DLD1 (cell line): ENCODE data around the gene GABARAPL1.

Experiments used
- in situ Hi-C: cut with HindIII; loops from 2 replicates; pipeline ENCODE4 v1.10.0; 2017; ENCODE audit warnings: low sequenced_read_pairs

GABARAPL1 gene

DNA sequence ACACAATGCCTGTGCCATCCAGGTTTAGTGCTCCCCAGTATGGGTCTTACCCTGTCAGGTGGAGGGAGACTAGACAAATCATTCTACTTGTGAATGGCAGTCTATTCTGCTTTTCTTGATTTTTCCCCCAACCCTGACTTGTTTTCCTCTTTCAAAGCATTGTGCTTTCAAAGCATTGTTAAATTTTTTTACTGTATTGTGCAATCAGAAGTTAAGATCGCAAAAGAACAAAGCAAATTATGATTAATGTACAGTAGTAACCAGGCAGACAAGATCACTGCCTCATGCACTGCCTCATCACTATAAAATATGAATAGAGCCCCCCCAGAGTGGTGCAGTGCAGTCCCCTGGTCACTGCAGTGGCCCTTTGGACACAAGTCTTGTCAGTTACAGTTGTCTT lies 14.1 kb downstream of the GABARAPL1 start:
- in situ Hi-C loops: no loop called here

DNA sequence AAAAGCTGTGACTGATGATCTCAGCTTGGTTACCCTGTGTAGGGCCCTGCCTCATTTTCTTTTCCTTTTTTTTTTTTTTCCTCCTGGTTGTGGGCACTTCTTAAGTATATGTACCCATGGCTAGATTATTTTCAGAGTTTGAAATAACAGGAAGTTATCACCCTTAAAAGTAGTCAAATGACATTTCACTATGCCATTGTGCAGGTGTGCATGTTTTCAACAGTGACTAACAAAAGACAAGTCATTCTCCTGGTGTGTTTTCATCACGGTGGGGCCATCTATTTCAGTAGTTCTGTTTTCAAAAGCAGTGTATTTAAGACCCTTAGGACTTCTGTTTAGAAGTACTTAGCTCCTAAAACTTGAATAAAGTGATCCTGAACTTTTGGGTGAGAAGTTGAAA lies 15.0 kb downstream of the GABARAPL1 start:
- in situ Hi-C loops: no loop called here

DNA sequence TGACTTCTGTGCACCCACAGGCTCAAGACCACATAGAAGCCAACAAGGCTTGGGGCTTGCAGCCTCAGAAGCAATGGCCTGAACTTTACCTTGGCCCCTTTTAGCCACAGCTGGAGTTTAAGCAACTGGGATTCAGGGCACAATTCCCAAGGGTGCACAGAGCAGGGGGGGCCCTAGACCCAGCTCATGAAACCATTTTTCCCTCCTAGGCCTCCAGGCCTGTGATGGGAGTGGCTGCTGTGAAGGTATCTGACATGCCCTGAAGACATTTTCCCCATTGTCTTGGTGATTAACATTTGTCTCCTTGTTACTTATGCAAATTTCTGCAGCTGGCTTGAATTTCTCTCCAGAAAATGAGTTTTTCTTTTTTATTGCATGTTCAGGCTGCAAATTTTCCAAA lies 21.9 kb downstream of the GABARAPL1 start:
- in situ Hi-C loops: no loop called here

DNA sequence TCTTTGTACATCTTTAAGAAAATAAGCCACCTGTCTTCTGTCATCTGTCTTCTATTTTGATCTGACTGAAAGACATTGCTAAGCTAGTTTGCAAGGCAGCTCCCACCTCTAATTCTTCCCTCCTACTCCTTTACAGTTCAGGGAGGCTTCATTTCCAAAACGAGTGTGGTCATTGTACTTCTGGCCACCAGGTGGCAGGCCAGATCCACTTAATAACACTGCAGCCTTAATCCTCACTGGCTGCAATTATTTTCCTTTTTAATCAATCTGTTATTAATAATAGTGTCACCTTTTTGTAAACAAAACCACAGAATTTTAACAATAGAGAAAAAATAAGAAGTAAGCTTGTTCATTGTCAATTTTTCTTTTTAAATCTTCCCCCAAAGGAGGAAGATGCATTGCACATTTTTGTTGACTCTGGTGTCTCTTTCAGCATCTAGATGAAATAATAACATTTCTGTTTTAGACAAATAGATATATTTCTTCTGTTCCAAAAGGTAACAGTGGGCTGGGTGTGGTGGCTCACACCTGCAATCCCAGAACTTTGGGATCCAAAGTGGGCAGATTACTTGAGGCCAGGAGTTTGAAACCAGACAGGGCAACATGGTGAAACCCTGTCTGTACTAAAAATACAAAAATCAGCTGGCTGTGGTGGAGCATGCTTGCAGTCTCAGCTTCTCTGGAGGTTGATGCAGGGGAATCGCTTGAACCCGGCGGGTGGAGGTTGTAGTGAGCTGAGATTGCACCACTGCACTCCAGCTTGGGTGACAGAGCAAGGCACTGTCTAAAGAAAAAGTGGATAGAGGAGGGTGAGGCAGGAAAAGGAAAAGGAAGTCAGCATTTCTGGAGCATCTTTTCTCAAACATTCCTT lies 23.3 kb downstream of the GABARAPL1 start:
- in situ Hi-C loops: no loop called here

DNA sequence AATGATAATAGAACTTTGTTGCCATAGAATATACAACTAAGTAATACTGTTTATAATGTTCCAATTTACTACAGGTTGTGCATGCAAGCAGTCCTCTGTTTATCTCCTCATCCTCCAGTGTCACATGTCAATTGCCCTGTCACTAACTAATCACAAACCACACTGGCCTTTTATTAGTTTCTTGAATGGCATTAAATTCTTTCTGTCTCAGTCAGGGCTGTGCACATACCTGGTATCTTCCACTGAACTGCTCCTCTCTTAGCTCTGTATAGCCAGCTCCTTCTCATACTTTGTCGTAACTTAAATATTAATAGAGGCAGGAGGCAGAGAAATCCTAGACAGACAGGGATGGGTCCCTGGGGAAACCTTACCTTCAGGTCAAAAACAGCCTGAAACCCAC lies 24.0 kb downstream of the GABARAPL1 start:
- in situ Hi-C loops: no loop called here

DNA sequence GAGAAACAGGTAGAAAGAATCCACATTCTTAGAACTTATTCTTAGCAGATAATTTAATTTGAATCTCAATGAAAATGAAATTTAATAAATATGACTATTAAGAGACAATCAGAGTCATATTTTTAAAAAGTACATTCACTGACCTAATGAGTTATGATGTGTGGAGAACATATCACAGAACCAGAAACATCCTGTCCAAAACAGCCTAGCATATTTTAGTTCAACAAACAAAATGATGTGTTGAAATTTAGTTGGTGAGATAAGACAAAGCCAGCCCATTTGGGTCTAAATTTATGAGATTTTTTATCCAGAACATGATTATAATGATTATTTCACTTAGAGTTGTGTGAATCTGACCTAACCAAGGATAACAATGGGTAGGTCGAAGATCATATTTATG lies 25.8 kb downstream of the GABARAPL1 start:
- in situ Hi-C loops: no loop called here

DNA sequence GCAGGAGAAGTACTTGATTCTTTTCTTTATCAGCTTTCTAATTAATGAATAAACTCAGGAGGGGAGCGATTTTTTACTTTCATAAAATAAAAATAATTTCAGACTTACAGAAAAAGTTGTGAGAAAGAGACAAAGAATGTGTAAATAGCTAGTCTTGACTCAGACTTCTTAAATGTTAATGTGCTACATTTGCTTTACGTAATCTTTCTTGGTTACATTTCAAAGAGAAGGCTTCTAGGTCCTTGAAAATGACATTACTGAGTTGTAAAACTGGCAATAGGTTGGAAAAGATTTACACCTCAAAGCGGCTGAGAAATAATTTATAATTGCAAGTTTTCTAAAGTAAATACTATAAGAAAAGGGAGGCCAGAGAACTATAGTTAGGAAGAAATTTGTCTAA lies 28.6 kb downstream of the GABARAPL1 start:
- in situ Hi-C loops: no loop called here

DNA sequence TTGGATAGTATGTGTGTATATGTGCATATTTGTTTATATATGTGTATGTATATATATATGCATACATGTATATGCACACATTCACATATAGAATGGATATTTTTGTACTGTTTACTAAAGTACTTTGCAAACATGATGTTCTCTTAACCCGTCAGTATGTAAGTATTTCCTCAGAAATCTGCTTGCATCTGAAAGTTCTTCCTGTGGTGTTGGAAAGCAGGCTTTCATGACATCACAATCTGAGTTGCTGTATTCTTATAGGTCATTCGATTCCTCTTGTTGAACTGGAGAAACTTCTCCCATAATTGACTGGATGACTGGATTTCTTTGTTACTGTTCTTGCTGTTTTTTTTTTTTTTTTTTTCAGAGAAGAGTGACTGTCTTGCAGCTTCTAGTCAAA lies 29.1 kb downstream of the GABARAPL1 start:
- in situ Hi-C loops: no loop called here

DNA sequence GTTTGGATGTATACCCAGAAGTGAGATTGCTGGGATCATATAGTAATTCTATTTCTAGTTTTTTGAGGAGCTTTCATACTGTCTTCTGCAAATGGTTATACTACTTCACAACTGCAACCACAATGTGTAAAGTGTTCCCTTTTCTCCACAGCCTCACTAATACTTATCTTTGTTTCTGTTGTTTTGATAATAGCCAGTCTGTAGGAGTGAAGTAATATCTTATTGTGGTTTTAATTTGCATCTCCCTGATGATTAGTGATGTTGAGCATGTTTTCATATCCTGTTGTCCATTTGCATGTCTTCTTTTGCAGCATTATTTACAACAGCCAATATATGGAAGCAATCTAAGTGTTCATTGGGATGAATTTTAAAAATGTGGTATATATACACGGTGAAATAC lies 29.9 kb downstream of the GABARAPL1 start:
- in situ Hi-C loops: no loop called here

DNA sequence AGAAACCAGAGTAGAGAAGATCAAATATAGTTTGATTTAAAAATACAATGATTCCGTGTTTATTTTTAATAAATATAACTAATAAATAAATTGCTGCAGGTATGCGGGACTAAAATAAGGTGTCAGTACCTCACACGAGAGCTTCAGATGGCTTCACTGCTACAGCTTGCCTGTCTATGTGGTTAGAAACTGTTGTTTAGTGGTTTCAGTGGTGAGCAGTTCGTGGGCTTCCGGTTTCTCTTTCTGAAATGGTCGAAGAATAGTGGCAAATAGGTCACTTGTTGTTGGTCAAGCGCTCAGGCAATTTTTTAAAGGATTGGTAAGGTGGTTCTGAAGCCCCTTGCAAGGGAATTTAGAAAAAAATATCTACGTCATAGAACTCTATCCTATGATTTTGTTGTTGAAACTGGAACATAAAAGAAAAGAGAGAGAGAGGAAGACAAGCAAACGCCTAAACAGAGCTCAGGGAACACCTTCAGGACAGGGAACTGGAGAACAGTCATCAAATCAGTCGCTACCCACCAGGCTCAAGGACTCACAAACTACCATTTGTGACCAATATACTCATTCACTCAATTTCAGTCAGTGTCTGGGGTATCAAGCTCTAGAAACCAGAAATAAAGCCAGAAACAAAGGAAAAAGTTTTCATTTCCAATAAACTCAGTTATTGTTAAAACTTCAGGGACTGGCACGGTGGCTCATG lies 31.3 kb downstream of the GABARAPL1 start:
- in situ Hi-C loops: no loop called here

DNA sequence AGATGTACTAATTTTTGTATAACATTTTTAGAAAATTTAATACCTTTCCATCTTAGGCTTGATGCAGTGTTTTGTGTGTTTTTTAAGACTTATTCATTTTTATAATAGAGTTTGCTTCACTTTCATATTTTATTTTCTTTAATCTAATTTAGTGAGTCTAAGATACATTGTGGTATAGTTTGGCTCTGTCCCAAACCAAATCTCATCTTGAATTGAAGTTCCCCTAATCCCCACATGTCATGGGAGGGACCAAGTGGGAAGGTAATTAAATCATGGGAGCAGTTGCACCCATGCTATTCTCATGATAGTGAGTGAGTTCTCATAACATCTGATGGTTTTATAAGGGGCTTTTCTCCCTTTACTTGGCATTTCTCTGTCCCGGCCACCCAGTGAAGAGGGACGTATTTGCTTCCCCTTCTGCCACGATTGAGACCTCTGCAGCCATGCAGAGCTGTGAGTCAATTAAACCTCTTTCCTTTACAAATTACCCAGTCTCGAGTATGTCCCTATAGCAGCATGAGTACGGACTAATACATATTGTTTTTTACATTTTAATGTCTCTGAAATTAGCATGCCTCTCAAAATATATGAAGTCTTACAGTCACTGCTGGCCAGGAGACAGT lies 34.9 kb downstream of the GABARAPL1 start:
- in situ Hi-C loops: no loop called here

DNA sequence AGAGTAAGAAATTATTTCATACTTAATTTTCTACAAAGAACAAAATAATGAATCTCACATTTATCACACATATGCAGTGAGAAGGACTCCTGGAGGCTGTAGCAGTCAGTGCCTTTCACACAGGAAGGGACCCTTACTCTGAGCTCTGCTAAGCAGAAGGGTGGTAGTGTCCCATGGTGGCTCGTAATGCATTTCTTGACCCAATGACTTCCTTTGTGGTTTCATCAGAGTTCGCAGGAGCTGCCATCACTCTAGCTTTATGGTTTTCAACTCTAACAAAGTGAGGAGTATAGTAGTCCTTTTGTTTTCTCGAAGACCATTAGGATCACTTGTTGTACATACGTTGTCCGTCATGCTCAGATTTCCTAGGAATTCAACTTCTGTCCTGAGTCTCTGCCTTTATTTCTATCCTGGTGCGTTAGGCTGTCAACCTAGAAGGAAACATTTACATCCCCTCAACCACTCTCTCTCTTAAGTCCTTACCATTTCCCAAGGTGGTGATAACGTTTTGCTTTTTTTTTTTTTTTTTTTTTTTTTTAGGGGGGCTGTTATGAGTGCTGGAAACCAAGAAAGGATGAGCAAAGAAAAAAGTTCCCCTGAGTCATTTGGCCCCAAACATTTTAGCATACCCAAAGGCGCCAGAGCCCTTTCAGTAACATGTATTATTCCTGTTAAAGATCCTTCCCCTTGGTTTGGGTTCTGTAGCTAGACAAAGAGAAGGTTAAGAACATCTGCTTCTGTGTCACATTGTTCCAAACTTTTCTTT lies 37.2 kb downstream of the GABARAPL1 start:
- in situ Hi-C loops: no loop called here

DNA sequence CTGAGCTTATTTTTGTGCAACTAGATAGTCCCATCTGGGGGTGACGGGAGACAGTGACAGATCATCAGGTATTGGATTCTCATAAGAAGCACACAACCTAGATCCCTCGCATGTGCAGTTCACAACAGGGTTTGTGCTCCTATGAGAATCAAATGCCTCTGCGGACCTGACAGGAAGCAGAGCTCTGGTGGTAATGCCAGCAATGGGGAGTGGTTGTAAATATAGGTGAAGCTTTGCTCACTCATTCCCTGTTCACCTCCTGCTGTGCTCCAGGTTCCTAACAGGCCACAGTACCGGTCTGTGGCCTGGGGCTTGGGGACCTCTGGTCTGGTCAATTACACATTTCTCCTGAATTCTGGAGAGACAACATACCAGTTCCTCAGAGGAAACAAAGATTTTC lies 39.0 kb downstream of the GABARAPL1 start:
- in situ Hi-C loops: no loop called here

DNA sequence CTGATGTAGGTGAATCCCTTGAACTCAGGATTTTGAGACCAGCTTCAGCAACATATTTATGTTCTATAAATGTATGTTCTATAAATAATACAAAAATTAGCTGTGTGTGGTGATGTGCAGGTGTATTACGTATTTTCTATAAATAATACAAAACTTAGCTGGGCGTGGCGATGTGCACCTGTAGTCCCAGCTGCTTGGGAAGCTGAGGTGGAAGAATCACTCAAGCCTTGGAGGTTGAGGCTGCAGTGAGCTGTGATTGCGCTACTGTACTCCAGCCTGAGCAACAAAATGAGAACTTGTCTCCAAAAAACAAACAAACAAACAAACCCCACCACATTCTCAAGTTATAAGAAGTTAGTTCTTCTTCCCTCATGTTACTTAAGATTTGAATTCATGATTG lies 39.5 kb downstream of the GABARAPL1 start:
- in situ Hi-C loops: no loop called here

DNA sequence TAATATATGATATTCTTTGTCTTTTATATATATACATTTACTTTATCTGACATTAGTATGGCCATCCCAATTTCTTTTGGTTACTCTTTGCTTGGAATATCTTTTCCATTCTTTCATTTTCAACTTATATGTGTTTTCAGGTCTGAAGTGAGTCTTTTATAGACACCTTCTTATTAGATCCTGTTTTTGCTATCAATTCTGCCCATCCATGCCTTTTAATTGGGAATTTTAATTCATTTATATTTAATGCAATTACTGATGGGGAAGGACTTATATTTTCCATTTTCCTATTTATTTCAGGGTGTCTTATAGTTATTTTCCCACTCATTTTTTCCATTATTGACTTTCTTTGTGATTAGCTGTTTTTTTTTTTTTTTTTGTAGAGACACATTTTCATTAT lies 43.4 kb downstream of the GABARAPL1 start:
- in situ Hi-C loops: no loop called here

DNA sequence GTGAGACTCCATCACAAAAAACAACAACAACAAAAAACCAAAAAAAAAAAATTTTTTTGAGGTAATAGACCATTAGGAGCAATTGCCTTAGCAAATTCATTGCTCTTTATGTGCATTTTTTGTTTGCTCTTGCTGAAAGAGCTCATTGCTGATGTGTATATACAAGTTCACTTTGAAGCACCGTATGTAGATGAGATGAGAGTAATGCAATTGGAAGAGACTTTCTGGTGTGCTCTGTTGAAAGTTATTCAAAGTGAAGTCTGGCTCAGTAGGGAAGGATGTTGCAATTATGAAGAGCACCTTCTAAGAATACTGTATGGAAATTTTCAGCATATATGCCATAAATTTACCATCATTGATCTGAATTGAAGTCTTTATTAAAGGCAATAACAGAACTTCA lies 48.2 kb downstream of the GABARAPL1 start:
- in situ Hi-C loops: no loop called here

DNA sequence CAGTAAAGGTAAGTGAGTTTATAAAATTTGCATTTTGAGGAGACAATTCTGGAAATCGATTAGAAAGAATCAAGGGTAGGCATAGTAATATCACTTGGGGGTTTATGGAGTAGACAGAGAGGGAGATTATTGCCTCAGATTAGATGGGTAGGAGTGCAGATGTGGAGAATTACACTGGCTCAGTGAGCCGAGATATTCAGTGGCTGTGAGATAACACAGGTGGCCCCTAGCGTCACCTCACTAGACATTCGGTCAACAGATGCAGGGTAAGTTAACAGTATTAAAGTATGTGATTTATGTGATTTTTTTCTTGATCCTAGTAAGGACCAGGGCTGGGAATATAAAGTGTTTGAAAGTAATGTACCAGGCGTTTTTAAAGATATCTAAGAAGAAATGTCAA lies 55.4 kb downstream of the GABARAPL1 start:
- in situ Hi-C loops: no loop called here

DNA sequence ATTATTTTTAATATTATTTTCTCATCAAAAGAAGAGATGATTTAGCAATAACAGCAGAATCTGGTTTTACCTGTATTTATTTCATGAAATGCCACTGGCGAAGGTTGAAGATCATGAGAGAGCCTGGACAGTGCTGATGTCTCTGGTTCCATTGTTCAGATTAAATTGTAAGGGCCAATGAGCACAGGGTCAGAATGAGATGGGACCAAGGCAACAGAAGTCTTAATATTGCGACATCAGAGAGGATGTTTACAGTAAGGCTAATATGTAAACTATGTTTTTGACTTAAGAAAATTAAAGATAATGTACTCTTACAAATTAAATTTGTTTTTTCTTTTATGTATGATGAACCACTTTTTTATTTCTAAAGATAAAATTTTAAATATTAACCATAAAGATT lies 59.8 kb downstream of the GABARAPL1 start:
- in situ Hi-C loops: no loop called here
